PC-9 (cell line): ENCODE data around the gene LAP3. TPM values are rescaled to one million over a fixed set of nuclear protein-coding genes. Genes with fewer than 3 reads are reported as not detected.

Experiments
- BruUV-seq: library from RNA; stranded (reverse); fragments of 400-500 nt; replicated peaks from 2 replicates; lab custom pipeline; 2021; lab: Mats Ljungman, UMichigan
- CTCF ChIA-PET: fragments of 300-600 bp; sonication (Branson Sonifier 250); formaldehyde crosslinking; loops from one replicate; lab custom pipeline; 2022; ENCODE audit warnings: antibody characterized with exemption; lab: Charles Lee
- POLR2A ChIA-PET: fragments of 300-600 bp; sonication (Branson Sonifier 250); formaldehyde crosslinking; loops from one replicate; lab custom pipeline; 2022; ENCODE audit warnings: antibody characterized with exemption; ENCODE audit not compliant: unreplicated experiment; lab: Charles Lee
- DNase-seq, 2 experiments: peaks; one replicate each; pipeline versions ENCODE4 v3.0.0 to v3.0.0-alpha.2; 2015 to 2022; ENCODE audit warnings: mixed read lengths in 1 of 2
- H2AFZ ChIP-seq: fragments of 200-600 bp; sonication (generic); 2 replicates; pipeline ENCODE4 v1.8.1; 2017; ENCODE audit warnings: antibody characterized with exemption
- H3F3A ChIP-seq: fragments of 200-600 bp; sonication (generic); 2 replicates; pipeline ENCODE4 v1.8.1; 2017; ENCODE audit warnings: antibody characterized with exemption, mild to moderate bottlenecking, low read depth; ENCODE audit not compliant: insufficient read depth
- H3K27ac ChIP-seq: fragments of 200-600 bp; sonication (generic); 2 replicates; pipeline ENCODE4 v1.6.1; 2016; ENCODE audit warnings: mixed run types
- H3K27me3 ChIP-seq: fragments of 200-600 bp; sonication (generic); 2 replicates; pipeline ENCODE4 v1.6.1; 2016; ENCODE audit warnings: low read depth, mixed run types; ENCODE audit not compliant: insufficient read depth
- H3K36me3 ChIP-seq: fragments of 200-600 bp; sonication (generic); 2 replicates; pipeline ENCODE4 v1.6.1; 2016; ENCODE audit warnings: low read depth, mixed run types
- H3K4me1 ChIP-seq: fragments of 200-600 bp; sonication (generic); replicated peaks from 2 replicates; pipeline ENCODE4 v1.6.1; 2016; ENCODE audit warnings: mixed run types; ENCODE audit not compliant: insufficient read depth
- H3K4me2 ChIP-seq: fragments of 200-600 bp; sonication (generic); 2 replicates; pipeline ENCODE4 v1.6.1; 2017; ENCODE audit warnings: mixed run types
- H3K4me3 ChIP-seq: fragments of 200-600 bp; sonication (generic); 2 replicates; pipeline ENCODE4 v1.6.1; 2016; ENCODE audit warnings: mixed run types
- H3K79me2 ChIP-seq: fragments of 200-600 bp; sonication (generic); 2 replicates; pipeline ENCODE4 v1.6.1; 2017; ENCODE audit warnings: low read depth, mixed run types
- H3K9me2 ChIP-seq: fragments of 200-600 bp; sonication (generic); 2 replicates; pipeline ENCODE4 v1.8.1; 2017; ENCODE audit warnings: mild to moderate bottlenecking; ENCODE audit not compliant: insufficient read depth
- H3K9me3 ChIP-seq: fragments of 200-600 bp; sonication (generic); 2 replicates; pipeline ENCODE4 v1.8.1; 2016; ENCODE audit warnings: low read depth; ENCODE audit not compliant: insufficient read depth
- H4K20me1 ChIP-seq: fragments of 200-600 bp; sonication (generic); 2 replicates; pipeline ENCODE4 v1.8.1; 2017; ENCODE audit not compliant: insufficient read depth
- EZH2 ChIP-seq: fragments of 200-600 bp; sonication (generic); IDR thresholded peaks from 2 replicates; pipeline ENCODE4 v1.8.0; 2017; ENCODE audit warnings: antibody characterized with exemption, low read depth
- intact Hi-C: fragments of 100-400 bp; cut with micrococcal nuclease; formaldehyde crosslinking; loops from one replicate; pipeline ENCODE4 v1.10.0; 2022; ENCODE audit not compliant: unreplicated experiment
- total RNA-seq: library from RNA; stranded (reverse); gene quantifications from 2 replicates; pipeline ENCODE4 v1.2.3, GENCODE V29; 2021
- TF ChIP-seq, protein P1 (sequence below): fragments of 200-600 bp; sonication (generic); conservative IDR thresholded peaks from 2 replicates; pipeline ENCODE4 v1.6.1; 2017; ENCODE audit warnings: mixed run types, antibody characterized with exemption, mild to moderate bottlenecking, moderate library complexity

Gene LAP3
- total RNA-seq, 1 experiment from 2014 or later, result 43.9 TPM

DNA sequence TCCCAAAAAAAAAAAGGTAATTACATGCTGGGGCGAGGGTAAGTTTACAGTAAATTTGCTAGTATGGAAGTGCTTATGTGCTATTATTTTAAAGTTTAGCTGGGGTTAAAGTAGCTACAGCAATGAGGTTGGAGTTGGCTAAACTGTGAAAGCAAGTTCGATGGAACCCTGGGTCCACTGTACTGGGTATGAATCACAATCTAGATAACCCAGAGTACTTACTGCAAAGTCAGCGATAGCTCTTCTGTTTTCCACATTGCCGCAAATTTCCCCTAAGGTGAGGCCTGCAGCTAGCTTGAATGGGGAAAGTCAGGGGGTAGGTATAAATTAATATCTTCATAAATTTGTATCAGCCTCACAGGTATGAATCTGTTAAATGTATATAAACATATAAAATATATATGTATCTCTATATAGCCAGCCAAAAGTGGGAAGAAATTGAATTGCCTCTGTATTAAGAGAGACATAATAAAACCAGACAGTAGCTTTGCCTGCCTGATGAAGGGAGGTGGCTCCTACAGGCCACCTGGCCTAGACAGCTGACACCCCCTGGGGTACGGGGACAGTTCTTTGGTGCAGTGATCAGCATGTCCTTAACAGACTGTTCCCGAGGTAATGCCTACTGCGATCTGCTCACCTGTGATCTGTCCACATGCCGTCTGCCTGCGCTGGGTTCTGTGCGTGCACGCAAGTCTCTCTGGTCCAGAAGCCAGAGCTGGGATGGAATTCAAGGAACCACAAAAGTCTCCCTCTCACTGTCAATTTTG lies 31.4 kb upstream of the LAP3 start:
- 0 out of 2 replicates have a peak, but pooled peaks cover 3% of the 10 kb centered on the region for H3K4me1 ChIP-seq
- H3K27me3 ChIP-seq, result no peaks in the 10 kb centered on the region
- no peak for DNase-seq
- H3K36me3 ChIP-seq, result no peaks in the 10 kb centered on the region
- TF ChIP-seq, protein P1, sequence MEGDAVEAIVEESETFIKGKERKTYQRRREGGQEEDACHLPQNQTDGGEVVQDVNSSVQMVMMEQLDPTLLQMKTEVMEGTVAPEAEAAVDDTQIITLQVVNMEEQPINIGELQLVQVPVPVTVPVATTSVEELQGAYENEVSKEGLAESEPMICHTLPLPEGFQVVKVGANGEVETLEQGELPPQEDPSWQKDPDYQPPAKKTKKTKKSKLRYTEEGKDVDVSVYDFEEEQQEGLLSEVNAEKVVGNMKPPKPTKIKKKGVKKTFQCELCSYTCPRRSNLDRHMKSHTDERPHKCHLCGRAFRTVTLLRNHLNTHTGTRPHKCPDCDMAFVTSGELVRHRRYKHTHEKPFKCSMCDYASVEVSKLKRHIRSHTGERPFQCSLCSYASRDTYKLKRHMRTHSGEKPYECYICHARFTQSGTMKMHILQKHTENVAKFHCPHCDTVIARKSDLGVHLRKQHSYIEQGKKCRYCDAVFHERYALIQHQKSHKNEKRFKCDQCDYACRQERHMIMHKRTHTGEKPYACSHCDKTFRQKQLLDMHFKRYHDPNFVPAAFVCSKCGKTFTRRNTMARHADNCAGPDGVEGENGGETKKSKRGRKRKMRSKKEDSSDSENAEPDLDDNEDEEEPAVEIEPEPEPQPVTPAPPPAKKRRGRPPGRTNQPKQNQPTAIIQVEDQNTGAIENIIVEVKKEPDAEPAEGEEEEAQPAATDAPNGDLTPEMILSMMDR, result no peak
- TF ChIP-seq EZH2, result no peak
- H3K9me3 ChIP-seq, result no peaks in the 10 kb centered on the region
- no peaks in the 10 kb centered on the region for H3K9me2 ChIP-seq
- BruUV-seq, result no TSS peak
- no peaks in the 10 kb centered on the region for H3K79me2 ChIP-seq
- no peaks in the 10 kb centered on the region for H4K20me1 ChIP-seq
- CTCF ChIA-PET, result interaction anchor here (0.5 kb wide), 1 partner anchor 740 kb away, joined by 5 read pairs; no protein-coding TSS in a partner anchor
- no peak overlapping the region for H3K27ac ChIP-seq
- no peak overlapping the region for H2AFZ ChIP-seq
- POLR2A ChIA-PET, result interaction anchor here (0.6 kb wide), 1 partner anchor 10 kb away, joined by 9 read pairs; no protein-coding TSS in a partner anchor
- no peak overlapping the region for H3K4me2 ChIP-seq
- H3F3A ChIP-seq, result no peaks in the 10 kb centered on the region
- intact Hi-C loops, result loop anchor here (5.0 kb wide), 1 partner anchor 822 kb away; no protein-coding TSS in a partner anchor
- no peak overlapping the region for H3K4me3 ChIP-seq

DNA sequence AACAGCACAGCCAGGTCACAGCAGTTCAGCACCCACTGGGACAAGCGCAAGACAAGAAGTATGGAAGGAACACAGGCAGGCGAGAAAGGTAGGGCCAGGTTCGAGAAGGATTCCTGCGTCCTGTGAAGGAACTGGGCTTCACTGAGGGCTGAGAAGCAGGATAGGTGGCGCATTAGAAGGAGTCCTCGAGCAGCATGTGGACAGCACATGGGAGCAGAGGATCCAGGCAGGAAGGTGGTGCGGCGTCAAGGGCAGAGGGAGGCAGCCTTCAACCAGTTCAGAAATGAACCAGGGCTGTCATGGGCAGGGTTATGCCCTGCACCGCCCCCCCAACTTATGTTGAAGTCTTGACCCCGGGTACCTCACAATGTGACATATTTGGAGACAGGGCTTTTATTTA lies 30.8 kb upstream of the LAP3 start:
- H3K79me2 ChIP-seq, result no peaks in the 10 kb centered on the region
- no peaks in the 10 kb centered on the region for H3K36me3 ChIP-seq
- no peaks in the 10 kb centered on the region for H3F3A ChIP-seq
- H3K9me3 ChIP-seq, result no peaks in the 10 kb centered on the region
- no peak overlapping the region for H3K4me2 ChIP-seq
- no peaks in the 10 kb centered on the region for H3K9me2 ChIP-seq
- H3K27ac ChIP-seq, result no peak overlapping the region
- CTCF ChIA-PET, result no interaction called here
- intact Hi-C loops, result loop anchor here (5.0 kb wide), 1 partner anchor 821 kb away; no protein-coding TSS in a partner anchor
- 0 out of 2 replicates have a peak, but pooled peaks cover 3% of the 10 kb centered on the region for H3K4me1 ChIP-seq
- H4K20me1 ChIP-seq, result no peaks in the 10 kb centered on the region
- no peaks in the 10 kb centered on the region for H3K27me3 ChIP-seq
- no peak for TF ChIP-seq EZH2
- TF ChIP-seq, protein P1, result no peak
- POLR2A ChIA-PET, result no interaction called here
- no peak overlapping the region for H2AFZ ChIP-seq
- DNase-seq, result no peak
- H3K4me3 ChIP-seq, result no peak overlapping the region
- BruUV-seq, result no TSS peak

DNA sequence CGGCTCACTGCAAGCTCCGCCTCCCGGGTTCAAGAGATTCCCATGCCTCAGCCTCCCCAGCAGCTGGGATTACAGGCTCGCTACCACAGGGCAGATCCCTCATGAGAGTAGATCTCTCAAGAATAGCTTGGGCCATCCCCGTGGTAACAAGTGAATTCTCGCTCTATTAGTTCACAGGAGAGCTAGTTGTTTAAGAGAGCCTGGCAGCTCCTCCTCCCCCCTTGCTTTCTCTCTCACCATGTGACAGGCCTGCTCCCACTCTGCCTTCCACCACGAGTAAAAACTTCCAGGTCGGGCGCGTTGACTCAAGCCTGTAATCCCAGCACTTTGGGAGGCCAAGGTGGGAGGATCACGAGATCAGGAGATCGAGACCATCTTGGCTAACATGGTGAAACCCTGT lies 30.3 kb upstream of the LAP3 start:
- ChIA-PET CTCF (no interaction called here), POLR2A (no interaction called here)
- no peaks in the 10 kb centered on the region for H3K36me3 ChIP-seq
- no TSS peak for BruUV-seq
- H3K79me2 ChIP-seq, result no peaks in the 10 kb centered on the region
- TF ChIP-seq, protein P1, result no peak
- no peak for TF ChIP-seq EZH2
- no peak overlapping the region for H3K4me3 ChIP-seq
- H3K9me3 ChIP-seq, result no peaks in the 10 kb centered on the region
- H4K20me1 ChIP-seq, result no peaks in the 10 kb centered on the region
- no peak overlapping the region for H3K27ac ChIP-seq
- DNase-seq, result no peak
- no peak overlapping the region for H2AFZ ChIP-seq
- no peaks in the 10 kb centered on the region for H3K27me3 ChIP-seq
- no peak overlapping the region for H3K4me2 ChIP-seq
- H3K9me2 ChIP-seq, result no peaks in the 10 kb centered on the region
- intact Hi-C loops, result loop anchor here (5.0 kb wide), 1 partner anchor 821 kb away; no protein-coding TSS in a partner anchor
- no peaks in the 10 kb centered on the region for H3F3A ChIP-seq
- H3K4me1 ChIP-seq, result 0 out of 2 replicates have a peak, but pooled peaks cover 3% of the 10 kb centered on the region
